MM.1S (cell line): ENCODE results near the gene DIPK1C.

Source experiments
- DNase-seq: peaks from one replicate; pipeline ENCODE4 v3.0.0-alpha.2; 2015
- H2AFZ ChIP-seq: fragments of 300-600 bp; sonication (generic); 2 replicates; pipeline ENCODE4 v1.6.0; 2016; ENCODE audit warnings: antibody characterized with exemption, low read length
- H3F3A ChIP-seq: fragments of 300-600 bp; sonication (generic); 2 replicates; pipeline ENCODE4 v1.6.1; 2016; ENCODE audit warnings: mild to moderate bottlenecking, antibody characterized with exemption, low read length, moderate library complexity, mixed read lengths; ENCODE audit not compliant: insufficient read depth
- H3K27ac ChIP-seq: fragments of 300-600 bp; sonication (generic); 2 replicates; pipeline ENCODE4 v1.5.1; 2016; ENCODE audit warnings: mild to moderate bottlenecking, low read length
- H3K27me3 ChIP-seq: fragments of 300-600 bp; sonication (generic); replicated peaks from 2 replicates; pipeline ENCODE4 v1.6.0; 2016; ENCODE audit warnings: low read length; ENCODE audit not compliant: insufficient read depth
- H3K36me3 ChIP-seq: fragments of 300-600 bp; sonication (generic); replicated peaks from 2 replicates; pipeline ENCODE4 v1.6.1; 2016; ENCODE audit warnings: mild to moderate bottlenecking, low read length, mixed read lengths; ENCODE audit not compliant: insufficient read depth
- H3K4me1 ChIP-seq: fragments of 300-600 bp; sonication (generic); 2 replicates; pipeline ENCODE4 v1.6.1; 2016; ENCODE audit warnings: low read length, mixed read lengths
- H3K4me2 ChIP-seq: fragments of 300-600 bp; sonication (generic); 2 replicates; pipeline ENCODE4 v1.6.0; 2016; ENCODE audit warnings: low read depth, low read length
- H3K4me3 ChIP-seq: fragments of 300-600 bp; sonication (generic); 2 replicates; pipeline ENCODE4 v1.5.1; 2016; ENCODE audit warnings: low read length, mixed read lengths
- H3K79me2 ChIP-seq: fragments of 300-600 bp; sonication (generic); 2 replicates; pipeline ENCODE4 v1.6.1; 2016; ENCODE audit warnings: mixed run types, low read length, mixed read lengths
- H3K9ac ChIP-seq: fragments of 300-600 bp; sonication (generic); 2 replicates; pipeline ENCODE4 v1.6.1; 2016; ENCODE audit warnings: low read length, mixed read lengths
- H3K9me2 ChIP-seq: fragments of 300-600 bp; sonication (generic); replicated peaks from 2 replicates; pipeline ENCODE4 v1.6.1; 2016; ENCODE audit warnings: mild to moderate bottlenecking, low read length, mixed read lengths; ENCODE audit not compliant: insufficient read depth
- H3K9me3 ChIP-seq: fragments of 300-600 bp; sonication (generic); replicated peaks from 2 replicates; pipeline ENCODE4 v1.6.1; 2016; ENCODE audit warnings: mild to moderate bottlenecking, low read length, mixed read lengths; ENCODE audit not compliant: insufficient read depth
- H4K20me1 ChIP-seq: fragments of 300-600 bp; sonication (generic); 2 replicates; pipeline ENCODE4 v1.6.1; 2016; ENCODE audit warnings: mild to moderate bottlenecking, low read length, moderate library complexity, mixed read lengths; ENCODE audit not compliant: insufficient read depth
- CTCF ChIP-seq: fragments of 300-600 bp; sonication (generic); IDR thresholded peaks from 2 replicates; pipeline ENCODE4 v1.5.1; 2016; ENCODE audit warnings: antibody characterized with exemption, low read length, mixed read lengths
- EZH2 ChIP-seq: fragments of 300-600 bp; sonication (generic); optimal IDR thresholded peaks from 2 replicates; pipeline ENCODE3; 2017; ENCODE audit warnings: low read depth, mild to moderate bottlenecking, antibody characterized with exemption, low read length, mixed read lengths
- EZH2phosphoT487 ChIP-seq: fragments of 300-600 bp; sonication (generic); IDR thresholded peaks from 2 replicates; pipeline ENCODE4 v1.6.1; 2018; ENCODE audit warnings: antibody characterized with exemption, low read length

Gene DIPK1C

DNA sequence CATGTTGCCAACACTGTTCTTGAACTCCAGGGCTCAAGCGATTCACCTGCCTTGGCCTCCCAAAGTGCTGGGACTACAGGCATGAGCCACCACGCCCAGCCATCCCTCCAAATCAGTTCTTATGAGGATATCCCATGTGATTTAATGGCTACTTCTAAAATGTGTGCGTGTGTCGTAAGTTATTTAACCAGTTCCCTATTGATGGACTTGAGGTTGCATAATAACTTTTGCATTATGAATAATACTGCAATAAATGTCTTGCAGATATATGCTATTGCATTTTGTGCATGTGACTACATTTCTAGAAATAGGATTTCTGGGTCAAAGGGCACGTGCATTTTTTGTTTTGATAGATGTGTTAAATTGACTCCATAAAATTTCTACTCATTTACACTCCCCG, 19.0 kb downstream of the DIPK1C start:
- TF ChIP-seq EZH2phosphoT487: no peak
- no peak for TF ChIP-seq CTCF
- TF ChIP-seq EZH2: no peak
- no peaks in the 10 kb centered on the region for H3F3A ChIP-seq
- H3K27me3 ChIP-seq: no peaks in the 10 kb centered on the region
- H3K27ac ChIP-seq: no peak overlapping the region
- no peak overlapping the region for H3K9ac ChIP-seq
- no peaks in the 10 kb centered on the region for H3K79me2 ChIP-seq
- no peak overlapping the region for H3K4me2 ChIP-seq
- H2AFZ ChIP-seq: no peak overlapping the region
- H4K20me1 ChIP-seq: no peaks in the 10 kb centered on the region
- H3K9me2 ChIP-seq: no peaks in the 10 kb centered on the region
- no peak overlapping the region for H3K4me3 ChIP-seq
- DNase-seq: no peak
- H3K9me3 ChIP-seq: no peaks in the 10 kb centered on the region
- no peaks in the 10 kb centered on the region for H3K36me3 ChIP-seq
- H3K4me1 ChIP-seq: no peaks in the 10 kb centered on the region

GRCh38 chr18:74436158-74436769, 20.8 kb downstream of the DIPK1C start:
- no peak overlapping the region for H3K4me2 ChIP-seq
- no peaks in the 10 kb centered on the region for H3K9me2 ChIP-seq
- H3K27ac ChIP-seq: no peak overlapping the region
- H3K9ac ChIP-seq: no peak overlapping the region
- DNase-seq: no peak
- no peaks in the 10 kb centered on the region for H3K4me1 ChIP-seq
- no peaks in the 10 kb centered on the region for H4K20me1 ChIP-seq
- H3K27me3 ChIP-seq: no peaks in the 10 kb centered on the region
- no peaks in the 10 kb centered on the region for H3K9me3 ChIP-seq
- H3F3A ChIP-seq: no peaks in the 10 kb centered on the region
- H3K79me2 ChIP-seq: no peaks in the 10 kb centered on the region
- H2AFZ ChIP-seq: no peak overlapping the region
- no peak overlapping the region for H3K4me3 ChIP-seq
- TF ChIP-seq EZH2 (no peak), EZH2phosphoT487 (no peak), CTCF (no peak)
- no peaks in the 10 kb centered on the region for H3K36me3 ChIP-seq

GRCh38 chr18:74435740-74436139, 21.4 kb downstream of the DIPK1C start:
- no peak overlapping the region for H2AFZ ChIP-seq
- H3K9me2 ChIP-seq: no peaks in the 10 kb centered on the region
- no peaks in the 10 kb centered on the region for H3K27me3 ChIP-seq
- H3K79me2 ChIP-seq: no peaks in the 10 kb centered on the region
- no peaks in the 10 kb centered on the region for H3K9me3 ChIP-seq
- H3K4me2 ChIP-seq: no peak overlapping the region
- no peak for DNase-seq
- H4K20me1 ChIP-seq: no peaks in the 10 kb centered on the region
- no peak overlapping the region for H3K27ac ChIP-seq
- H3K4me3 ChIP-seq: no peak overlapping the region
- no peaks in the 10 kb centered on the region for H3K36me3 ChIP-seq
- H3K9ac ChIP-seq: no peak overlapping the region
- no peaks in the 10 kb centered on the region for H3K4me1 ChIP-seq
- TF ChIP-seq EZH2 (no peak), CTCF (no peak), EZH2phosphoT487 (no peak)
- no peaks in the 10 kb centered on the region for H3F3A ChIP-seq
